HEK293 (cell line): ENCODE results near the gene IFNL4.

Source experiments
- CTCF ChIA-PET: fragments of 350-600 bp; formaldehyde crosslinking; extraction: SDS; loops from one replicate; lab custom pipeline; 2021; ENCODE audit warnings: antibody characterized with exemption; lab: Yijun Ruan, JAX
- POLR2A ChIA-PET: fragments of 300-600 bp; formaldehyde crosslinking; extraction: SDS; loops from one replicate; lab custom pipeline; 2020; ENCODE audit warnings: antibody characterized with exemption, inconsistent platforms; lab: Yijun Ruan, JAX
- H3K27ac ChIP-seq: fragments of 200-500 bp; sonication (Bioruptor generic); 2 replicates; pipeline ENCODE4 v1.5.1; 2014; ENCODE audit warnings: low read depth, low read length, control low read depth, inconsistent platforms; ENCODE audit errors: extremely low read depth
- H3K36me3 ChIP-seq, 2 experiments: fragments of 200-500 bp in 1 of 2; sonication (Bioruptor generic) in 1 of 2; 1 replicate in 1 of 2; 2 replicates in 1 of 2; pipeline ENCODE4 v1.5.1; 2014 to 2017; ENCODE audit warnings: inconsistent platforms in 2 of 2, low read length in 2 of 2; ENCODE audit not compliant: control insufficient read depth in 2 of 2, insufficient read depth in 1 of 2
- H3K4me1 ChIP-seq: fragments of 200-500 bp; sonication (Bioruptor generic); 2 replicates; pipeline ENCODE4 v1.5.1; 2014; ENCODE audit warnings: mild to moderate bottlenecking, low read length, inconsistent platforms; ENCODE audit not compliant: control insufficient read depth, insufficient read depth
- H3K4me3 ChIP-seq: 2 replicates; pipeline ENCODE4 v1.5.1; 2011; ENCODE audit warnings: low read depth, mild to moderate bottlenecking, control low read depth, low read length, moderate library complexity
- H3K9me3 ChIP-seq: fragments of 200-500 bp; sonication (Bioruptor generic); 2 replicates; pipeline ENCODE4 v1.5.1; 2014; ENCODE audit warnings: low read depth, low read length, inconsistent platforms; ENCODE audit not compliant: control insufficient read depth, insufficient read depth
- HOXD13 ChIP-seq: sonication (generic); formaldehyde crosslinking; IDR thresholded peaks from 2 replicates; pipeline ENCODE4 v1.8.0; 2022; ENCODE audit warnings: missing genetic modification reagents, borderline replicate concordance
- KLF7 ChIP-seq: fragments of 450-650 bp; formaldehyde crosslinking; IDR thresholded peaks from 2 replicates; pipeline ENCODE4 v1.5.1; 2016; ENCODE audit warnings: missing biosample characterization, missing genetic modification characterization, borderline replicate concordance
- PBX3 ChIP-seq: sonication (generic); formaldehyde crosslinking; IDR thresholded peaks from 2 replicates; pipeline ENCODE4 v1.8.1; 2022; ENCODE audit warnings: mild to moderate bottlenecking, moderate library complexity, missing genetic modification reagents
- PRDM4 ChIP-seq: fragments of 450-650 bp; formaldehyde crosslinking; IDR thresholded peaks from 2 replicates; pipeline ENCODE4 v1.5.1; 2017; ENCODE audit warnings: missing biosample characterization, missing genetic modification characterization
- SCRT2 ChIP-seq: fragments of 450-650 bp; formaldehyde crosslinking; IDR thresholded peaks from 2 replicates; pipeline ENCODE4 v1.5.1; 2016; ENCODE audit warnings: missing biosample characterization, missing genetic modification characterization
- ZBTB21 ChIP-seq: fragments of 450-650 bp; formaldehyde crosslinking; IDR thresholded peaks from 2 replicates; pipeline ENCODE4 v1.5.1; 2017; ENCODE audit warnings: missing biosample characterization, missing genetic modification characterization
- ZBTB6 ChIP-seq: fragments of 450-650 bp; formaldehyde crosslinking; IDR thresholded peaks from 2 replicates; pipeline ENCODE4 v1.5.1; 2017; ENCODE audit warnings: missing biosample characterization, missing genetic modification characterization
- ZFP3 ChIP-seq: fragments of 450-650 bp; formaldehyde crosslinking; IDR thresholded peaks from 2 replicates; pipeline ENCODE4 v1.5.1; 2016; ENCODE audit warnings: low read depth, missing biosample characterization, missing genetic modification characterization
- ZNF24 ChIP-seq: fragments of 450-650 bp; formaldehyde crosslinking; IDR thresholded peaks from 2 replicates; pipeline ENCODE4 v1.5.1; 2016; ENCODE audit warnings: missing biosample characterization, missing genetic modification characterization
- ZNF292 ChIP-seq: fragments of 450-650 bp; formaldehyde crosslinking; IDR thresholded peaks from 2 replicates; pipeline ENCODE4 v1.5.1; 2016; ENCODE audit warnings: low read depth, missing biosample characterization, missing genetic modification characterization, borderline replicate concordance
- ZNF341 ChIP-seq: fragments of 450-650 bp; formaldehyde crosslinking; IDR thresholded peaks from 2 replicates; pipeline ENCODE4; 2016; ENCODE audit warnings: low read depth, missing biosample characterization, missing genetic modification characterization
- ZNF433 ChIP-seq: fragments of 450-650 bp; formaldehyde crosslinking; IDR thresholded peaks from 2 replicates; pipeline ENCODE4 v1.5.1; 2016; ENCODE audit warnings: missing biosample characterization, missing genetic modification characterization, low read depth
- ZNF514 ChIP-seq: fragments of 450-650 bp; formaldehyde crosslinking; IDR thresholded peaks from 2 replicates; pipeline ENCODE4 v1.5.1; 2016; ENCODE audit warnings: missing biosample characterization, missing genetic modification characterization
- ZNF521 ChIP-seq: fragments of 450-650 bp; formaldehyde crosslinking; IDR thresholded peaks from 2 replicates; pipeline ENCODE4 v1.5.1; 2017; ENCODE audit warnings: missing biosample characterization, mild to moderate bottlenecking, missing genetic modification characterization
- ZNF580 ChIP-seq: fragments of 450-650 bp; formaldehyde crosslinking; IDR thresholded peaks from 2 replicates; pipeline ENCODE4 v1.5.1; 2016; ENCODE audit warnings: missing biosample characterization, missing genetic modification characterization
- ZNF624 ChIP-seq: fragments of 450-650 bp; formaldehyde crosslinking; IDR thresholded peaks from 2 replicates; pipeline ENCODE4 v1.5.1; 2017; ENCODE audit warnings: missing biosample characterization, missing genetic modification characterization
- ZNF664 ChIP-seq: fragments of 450-650 bp; formaldehyde crosslinking; IDR thresholded peaks from 2 replicates; pipeline ENCODE4 v1.5.1; 2016; ENCODE audit warnings: missing biosample characterization, missing genetic modification characterization
- ZNF768 ChIP-seq: fragments of 450-650 bp; formaldehyde crosslinking; IDR thresholded peaks from 2 replicates; pipeline ENCODE4 v1.5.1; 2018; ENCODE audit warnings: missing biosample characterization, mild to moderate bottlenecking, missing genetic modification characterization

The IFNL4 gene

GRCh38 chr19:39207293-39207836 is 41.3 kb downstream of the IFNL4 start:
- H3K4me3 ChIP-seq, result no peak overlapping the region
- TF ChIP-seq ZNF292, result no peak
- peak; percentile 79; the same call in 1 of the 2 replicates for TF ChIP-seq ZNF768 (tag by site-specific recombination)
- TF ChIP-seq ZNF521 (tag by site-specific recombination), result no peak
- no peak for TF ChIP-seq ZBTB6 (tag by site-specific recombination)
- TF ChIP-seq ZNF24 (tag by site-specific recombination), result no peak
- no peak for TF ChIP-seq ZNF514 (tag by site-specific recombination)
- peak; percentile 60 for TF ChIP-seq ZNF580 (tag by site-specific recombination)
- TF ChIP-seq KLF7 (tag by site-specific recombination), result no peak
- no peak overlapping the region for H3K27ac ChIP-seq
- H3K4me1 ChIP-seq, result peaks cover 10% of the 10 kb centered on the region
- no peaks in the 10 kb centered on the region for H3K9me3 ChIP-seq
- POLR2A ChIA-PET, result no interaction called here
- CTCF ChIA-PET, result interaction anchor here (0.6 to 4.0 kb wide), 3 partner anchors 20 to 208 kb away, joined by 4 to 24 read pairs (median 7); no protein-coding TSS in a partner anchor
- no peaks in the 10 kb centered on the region for H3K36me3 ChIP-seq

GRCh38 chr19:39206122-39206521 is 42.5 kb downstream of the IFNL4 start:
- CTCF ChIA-PET, result interaction anchor here (0.6 to 4.0 kb wide), 8 partner anchors 18 to 206 kb away, joined by 3 to 24 read pairs (median 6); no protein-coding TSS in a partner anchor
- Histone ChIP-seq H3K4me3 (no peak overlapping the region), H3K4me1 (peaks cover 10% of the 10 kb centered on the region), H3K36me3 (no peaks in the 10 kb centered on the region), H3K9me3 (no peaks in the 10 kb centered on the region), H3K27ac (no peak overlapping the region)
- POLR2A ChIA-PET, result interaction anchor here (1.2 to 1.6 kb wide), 2 partner anchors 185 to 230 kb away, joined by 3 to 4 read pairs; partner anchors contain the start of genes MED29, PAF1 and RPS16
- 0 out of 2 replicates have a peak, but pooled peaks have one; percentile 1 for TF ChIP-seq ZBTB21
- TF ChIP-seq HOXD13, result no peak

GRCh38 chr19:39205449-39205764 is 43.2 kb downstream of the IFNL4 start:
- no peak overlapping the region for H3K27ac ChIP-seq
- POLR2A ChIA-PET, result interaction anchor here (1.2 to 1.6 kb wide), 3 partner anchors 137 to 231 kb away, joined by 3 to 4 read pairs (median 4); partner anchors contain the start of genes MED29, PAF1, RPS16 and SAMD4B
- no peaks in the 10 kb centered on the region for H3K9me3 ChIP-seq
- CTCF ChIA-PET, result interaction anchor here (0.6 to 4.0 kb wide), 12 partner anchors 18 to 229 kb away, joined by 3 to 24 read pairs (median 4); partner anchors contain the start of gene PLEKHG2
- no peak overlapping the region for H3K4me3 ChIP-seq
- H3K4me1 ChIP-seq, result peaks cover 10% of the 10 kb centered on the region
- H3K36me3 ChIP-seq, result no peaks in the 10 kb centered on the region
- peak; percentile 75 for TF ChIP-seq ZNF341
- TF ChIP-seq PRDM4 (tag by site-specific recombination), result no peak
- TF ChIP-seq ZNF624 (tag by site-specific recombination), result no peak
- no peak for TF ChIP-seq ZFP3
- TF ChIP-seq SCRT2 (tag by site-specific recombination), result no peak
- no peak for TF ChIP-seq ZNF664 (tag by site-specific recombination)
- TF ChIP-seq PBX3 (CRISPR knock-in tag), result no peak
- TF ChIP-seq ZNF433 (tag by site-specific recombination), result no peak
